DMS 273 treated with DMSO at 0.1 percent for 48 hours (cell line): ENCODE measurements around the gene PIP5K1B.

ENCODE experiments used
- DNase-seq: peaks from one replicate; lab custom pipeline; 2025; lab: John Stamatoyannopoulos, UW

PIP5K1B gene

GRCh38 chr9:68817079-68817875 is 112.2 kb downstream of the PIP5K1B start:
- DNase-seq: no peak

GRCh38 chr9:68819065-68819464 is 114.0 kb downstream of the PIP5K1B start:
- DNase-seq: no peak

GRCh38 chr9:68821911-68822310 is 116.9 kb downstream of the PIP5K1B start:
- no peak for DNase-seq

GRCh38 chr9:68822596-68823165 is 117.6 kb downstream of the PIP5K1B start:
- DNase-seq: no peak

- no peak for DNase-seq
Observed at GRCh38 chr9:68825762-68826472, 120.9 kb downstream of the PIP5K1B start.

- no peak for DNase-seq
Observed at GRCh38 chr9:68827837-68828744, 123.1 kb downstream of the PIP5K1B start.

GRCh38 chr9:68832101-68832500 is 127.1 kb downstream of the PIP5K1B start:
- no peak for DNase-seq

- DNase-seq: no peak
Observed at GRCh38 chr9:68832861-68833518, 128.0 kb downstream of the PIP5K1B start.

GRCh38 chr9:68834931-68835520 is 130.0 kb downstream of the PIP5K1B start:
- no peak for DNase-seq

- no peak for DNase-seq
Observed at GRCh38 chr9:68836788-68837187, 131.7 kb downstream of the PIP5K1B start.

GRCh38 chr9:68838245-68838644 is 133.2 kb downstream of the PIP5K1B start:
- no peak for DNase-seq

GRCh38 chr9:68841276-68842052 is 136.4 kb downstream of the PIP5K1B start:
- DNase-seq: no peak

GRCh38 chr9:68842568-68842967 is 137.5 kb downstream of the PIP5K1B start:
- no peak for DNase-seq

- no peak for DNase-seq
Observed at GRCh38 chr9:68843239-68843638, 138.2 kb downstream of the PIP5K1B start.

GRCh38 chr9:68844157-68844556 is 139.1 kb downstream of the PIP5K1B start:
- DNase-seq: no peak

- no peak for DNase-seq
Observed at GRCh38 chr9:68844631-68845612, 139.9 kb downstream of the PIP5K1B start.

GRCh38 chr9:68847765-68848164 is 142.7 kb downstream of the PIP5K1B start:
- DNase-seq: no peak

- no peak for DNase-seq
Observed at GRCh38 chr9:68851657-68852056, 146.6 kb downstream of the PIP5K1B start.

- no peak for DNase-seq
Observed at GRCh38 chr9:68852941-68853340, 147.9 kb downstream of the PIP5K1B start.
